ENCODE results near the gene PLA2G4B. TPM values are rescaled to one million over a fixed set of nuclear protein-coding genes. Genes with fewer than 3 reads are reported as not detected.

PLA2G4B gene
- total RNA-seq, 1 donor from 2014 or later, result 6.9 TPM

GRCh38 chr15:41819455-41820050 lies 19.1 kb upstream of the PLA2G4B start:
- Mint-ChIP-seq H3K27me3 (ENCODE audit: unreplicated experiment) (no peaks in the 10 kb centered on the region), H3K9me3 (ENCODE audit: unreplicated experiment) (no peaks in the 10 kb centered on the region), H3K4me3 (ENCODE audit: unreplicated experiment) (no peak overlapping the region), H3K36me3 (ENCODE audit: unreplicated experiment) (peaks cover 53% of the 10 kb centered on the region), H3K27ac (ENCODE audit: unreplicated experiment) (no peak overlapping the region), H3K4me1 (ENCODE audit: unreplicated experiment) (no peaks in the 10 kb centered on the region)
- no peak for DNase-seq (ENCODE audit: extremely low spot score, unreplicated experiment)
- no peak for TF ChIP-seq CTCF (IDR thresholded peaks at IDR 0.05)

- no peak overlapping the region for H3K27ac Mint-ChIP-seq (ENCODE audit: unreplicated experiment)
- H3K36me3 Mint-ChIP-seq (ENCODE audit: unreplicated experiment), result peaks cover 48% of the 10 kb centered on the region
- no peak for DNase-seq (ENCODE audit: extremely low spot score, unreplicated experiment)
- no peak overlapping the region for H3K4me3 Mint-ChIP-seq (ENCODE audit: unreplicated experiment)
- no peaks in the 10 kb centered on the region for H3K9me3 Mint-ChIP-seq (ENCODE audit: unreplicated experiment)
- H3K4me1 Mint-ChIP-seq (ENCODE audit: unreplicated experiment), result no peaks in the 10 kb centered on the region
- TF ChIP-seq CTCF (IDR thresholded peaks at IDR 0.05), result no peak
- no peaks in the 10 kb centered on the region for H3K27me3 Mint-ChIP-seq (ENCODE audit: unreplicated experiment)
Measured at GRCh38 chr15:41820791-41821423, 17.7 kb upstream of the PLA2G4B start.

- no peak for DNase-seq (ENCODE audit: extremely low spot score, unreplicated experiment)
- Mint-ChIP-seq H3K27ac (ENCODE audit: unreplicated experiment) (no peak overlapping the region), H3K9me3 (ENCODE audit: unreplicated experiment) (no peaks in the 10 kb centered on the region), H3K4me1 (ENCODE audit: unreplicated experiment) (peaks cover 2% of the 10 kb centered on the region), H3K36me3 (ENCODE audit: unreplicated experiment) (peaks cover 44% of the 10 kb centered on the region), H3K4me3 (ENCODE audit: unreplicated experiment) (no peak overlapping the region), H3K27me3 (ENCODE audit: unreplicated experiment) (no peaks in the 10 kb centered on the region)
- TF ChIP-seq CTCF (IDR thresholded peaks at IDR 0.05), result no peak
Measured at GRCh38 chr15:41821831-41822230, 16.8 kb upstream of the PLA2G4B start.

- no peak for TF ChIP-seq CTCF (IDR thresholded peaks at IDR 0.05)
- H3K4me3 Mint-ChIP-seq (ENCODE audit: unreplicated experiment), result no peak overlapping the region
- peaks cover 38% of the 10 kb centered on the region for H3K36me3 Mint-ChIP-seq (ENCODE audit: unreplicated experiment)
- DNase-seq (ENCODE audit: extremely low spot score, unreplicated experiment), result no peak
- peaks cover 2% of the 10 kb centered on the region for H3K4me1 Mint-ChIP-seq (ENCODE audit: unreplicated experiment)
- no peaks in the 10 kb centered on the region for H3K9me3 Mint-ChIP-seq (ENCODE audit: unreplicated experiment)
- no peaks in the 10 kb centered on the region for H3K27me3 Mint-ChIP-seq (ENCODE audit: unreplicated experiment)
- no peak overlapping the region for H3K27ac Mint-ChIP-seq (ENCODE audit: unreplicated experiment)
Measured at GRCh38 chr15:41822471-41822870, 16.2 kb upstream of the PLA2G4B start.

- H3K27me3 Mint-ChIP-seq (ENCODE audit: unreplicated experiment), result no peaks in the 10 kb centered on the region
- H3K9me3 Mint-ChIP-seq (ENCODE audit: unreplicated experiment), result no peaks in the 10 kb centered on the region
- peaks cover 34% of the 10 kb centered on the region for H3K36me3 Mint-ChIP-seq (ENCODE audit: unreplicated experiment)
- no peak for TF ChIP-seq CTCF (IDR thresholded peaks at IDR 0.05)
- DNase-seq (ENCODE audit: extremely low spot score, unreplicated experiment), result no peak
- no peak overlapping the region for H3K27ac Mint-ChIP-seq (ENCODE audit: unreplicated experiment)
- H3K4me1 Mint-ChIP-seq (ENCODE audit: unreplicated experiment), result peaks cover 5% of the 10 kb centered on the region
- H3K4me3 Mint-ChIP-seq (ENCODE audit: unreplicated experiment), result no peak overlapping the region
Measured at GRCh38 chr15:41822957-41823356, 15.7 kb upstream of the PLA2G4B start.
